Measurements from ENCODE around the gene C11orf68.
"Not testable (repeated sequence)": the region's sequence is repeated elsewhere in the genome, so short reads cannot be mapped to it uniquely, and the experiment has no call there.

C11orf68 gene

GRCh38 chr11:65895482-65895981, 23.3 kb downstream of the C11orf68 start:
- H3K4me2 ChIP-seq (ENCODE audit: low read length) = peak overlapping the region; percentile 82
- peak overlapping the region; percentile 96 for H3K9ac ChIP-seq (ENCODE audit: low read depth, low read length)
- no peaks in the 10 kb centered on the region for H3K9me3 ChIP-seq (replicated peaks; ENCODE audit: low read length)
- peaks cover 74% of the 10 kb centered on the region for H3K36me3 ChIP-seq (ENCODE audit: insufficient read depth, low read length)
- peak overlapping the region; percentile 86 for H3K4me3 ChIP-seq (ENCODE audit: low read length)
- no peaks in the 10 kb centered on the region for H3K27me3 ChIP-seq (ENCODE audit: control insufficient read depth, insufficient read depth, low read length)
- H3K4me1 ChIP-seq (ENCODE audit: control insufficient read depth, insufficient read depth, low read length) = peaks cover 60% of the 10 kb centered on the region

- no peaks in the 10 kb centered on the region for H3K27me3 ChIP-seq (ENCODE audit: control insufficient read depth, insufficient read depth, low read length)
- H3K4me3 ChIP-seq (ENCODE audit: low read length) = peak overlapping the region; percentile 55
- H3K4me2 ChIP-seq (ENCODE audit: low read length) = peak overlapping the region; percentile 89
- peaks cover 68% of the 10 kb centered on the region for H3K36me3 ChIP-seq (ENCODE audit: insufficient read depth, low read length)
- H3K9ac ChIP-seq (ENCODE audit: low read depth, low read length) = peak overlapping the region; percentile 39
- H3K9me3 ChIP-seq (replicated peaks; ENCODE audit: low read length) = no peaks in the 10 kb centered on the region
- peaks cover 71% of the 10 kb centered on the region for H3K4me1 ChIP-seq (ENCODE audit: control insufficient read depth, insufficient read depth, low read length)
Observed at GRCh38 chr11:65894034-65894591, 24.7 kb downstream of the C11orf68 start.

GRCh38 chr11:65892661-65893317, 26.1 kb downstream of the C11orf68 start:
- Histone ChIP-seq H3K27me3 (ENCODE audit: control insufficient read depth, insufficient read depth, low read length) (no peaks in the 10 kb centered on the region), H3K36me3 (ENCODE audit: insufficient read depth, low read length) (peaks cover 57% of the 10 kb centered on the region), H3K9ac (ENCODE audit: low read depth, low read length) (peak overlapping the region; percentile 86), H3K4me2 (ENCODE audit: low read length) (peak overlapping the region; percentile 89), H3K9me3 (replicated peaks; ENCODE audit: low read length) (no peaks in the 10 kb centered on the region), H3K4me3 (ENCODE audit: low read length) (peak overlapping the region; percentile 74), H3K4me1 (ENCODE audit: control insufficient read depth, insufficient read depth, low read length) (peaks cover 77% of the 10 kb centered on the region)

GRCh38 chr11:65892137-65892540, 26.7 kb downstream of the C11orf68 start:
- not testable (repeated sequence) for H3K27me3 ChIP-seq (ENCODE audit: control insufficient read depth, insufficient read depth, low read length); H3K9me3 ChIP-seq (replicated peaks; ENCODE audit: low read length)
- Histone ChIP-seq H3K9ac (ENCODE audit: low read depth, low read length) (peak overlapping the region; percentile 86), H3K36me3 (ENCODE audit: insufficient read depth, low read length) (peaks cover 52% of the 10 kb centered on the region), H3K4me1 (ENCODE audit: control insufficient read depth, insufficient read depth, low read length) (peaks cover 77% of the 10 kb centered on the region), H3K4me2 (ENCODE audit: low read length) (peak overlapping the region; percentile 89), H3K4me3 (ENCODE audit: low read length) (peak overlapping the region; percentile 74)

- peak overlapping the region; percentile 86 for H3K9ac ChIP-seq (ENCODE audit: low read depth, low read length)
- peak overlapping the region; percentile 89 for H3K4me2 ChIP-seq (ENCODE audit: low read length)
- no peaks in the 10 kb centered on the region for H3K9me3 ChIP-seq (replicated peaks; ENCODE audit: low read length)
- peaks cover 76% of the 10 kb centered on the region for H3K4me1 ChIP-seq (ENCODE audit: control insufficient read depth, insufficient read depth, low read length)
- H3K4me3 ChIP-seq (ENCODE audit: low read length) = peak overlapping the region; percentile 74
- peaks cover 46% of the 10 kb centered on the region for H3K36me3 ChIP-seq (ENCODE audit: insufficient read depth, low read length)
- no peaks in the 10 kb centered on the region for H3K27me3 ChIP-seq (ENCODE audit: control insufficient read depth, insufficient read depth, low read length)
Observed at GRCh38 chr11:65891219-65892136, 27.4 kb downstream of the C11orf68 start.

- Histone ChIP-seq H3K36me3 (ENCODE audit: insufficient read depth, low read length) (peaks cover 44% of the 10 kb centered on the region), H3K9ac (ENCODE audit: low read depth, low read length) (peak within 1 kb of the TSS; percentile 86), H3K4me2 (ENCODE audit: low read length) (peak within 1 kb of the TSS; percentile 89), H3K27me3 (ENCODE audit: control insufficient read depth, insufficient read depth, low read length) (no peaks in the 10 kb centered on the region), H3K9me3 (replicated peaks; ENCODE audit: low read length) (no peaks in the 10 kb centered on the region), H3K4me3 (ENCODE audit: low read length) (peak within 1 kb of the TSS; percentile 74), H3K4me1 (ENCODE audit: control insufficient read depth, insufficient read depth, low read length) (peaks cover 71% of the 10 kb centered on the region)
Observed at GRCh38 chr11:65890324-65891218, 28.3 kb downstream of the C11orf68 start, which contains the start of gene CCDC85B. Gene CCDC85B, plus strand, starts transcription at chr11:65890673. Its CDS starts 111 bp downstream, at chr11:65890784.

GRCh38 chr11:65888163-65888814, 30.6 kb downstream of the C11orf68 start, which contains the start of gene FIBP:
Gene FIBP, minus strand, starts transcription at chr11:65888471. Its CDS starts 53 bp downstream, at chr11:65888418.
- Histone ChIP-seq H3K4me1 (ENCODE audit: control insufficient read depth, insufficient read depth, low read length) (peaks cover 60% of the 10 kb centered on the region), H3K4me3 (ENCODE audit: low read length) (peak within 1 kb of the TSS; percentile 95)

GRCh38 chr11:65887723-65888162, 31.1 kb downstream of the C11orf68 start:
- Histone ChIP-seq H3K27me3 (ENCODE audit: control insufficient read depth, insufficient read depth, low read length) (no peaks in the 10 kb centered on the region), H3K4me2 (ENCODE audit: low read length) (peak overlapping the region; percentile 89), H3K9me3 (replicated peaks; ENCODE audit: low read length) (no peaks in the 10 kb centered on the region), H3K36me3 (ENCODE audit: insufficient read depth, low read length) (peaks cover 51% of the 10 kb centered on the region), H3K9ac (ENCODE audit: low read depth, low read length) (peak overlapping the region; percentile 81), H3K4me3 (ENCODE audit: low read length) (peak overlapping the region; percentile 95), H3K4me1 (ENCODE audit: control insufficient read depth, insufficient read depth, low read length) (peaks cover 55% of the 10 kb centered on the region)

More at GRCh38 chr11:65888163-65888814, 30.6 kb downstream of the C11orf68 start, which contains the start of gene FIBP:
- H3K4me2 ChIP-seq (ENCODE audit: low read length) = peak within 1 kb of the TSS; percentile 89
- H3K9me3 ChIP-seq (replicated peaks; ENCODE audit: low read length) = no peaks in the 10 kb centered on the region
- H3K27me3 ChIP-seq (ENCODE audit: control insufficient read depth, insufficient read depth, low read length) = no peaks in the 10 kb centered on the region
- H3K36me3 ChIP-seq (ENCODE audit: insufficient read depth, low read length) = peaks cover 50% of the 10 kb centered on the region
- H3K9ac ChIP-seq (ENCODE audit: low read depth, low read length) = peak within 1 kb of the TSS; percentile 81

GRCh38 chr11:65886826-65887722, 31.8 kb downstream of the C11orf68 start:
- peaks cover 51% of the 10 kb centered on the region for H3K36me3 ChIP-seq (ENCODE audit: insufficient read depth, low read length)
- peak overlapping the region; percentile 95 for H3K4me3 ChIP-seq (ENCODE audit: low read length)
- H3K9me3 ChIP-seq (replicated peaks; ENCODE audit: low read length) = no peaks in the 10 kb centered on the region
- H3K9ac ChIP-seq (ENCODE audit: low read depth, low read length) = peak overlapping the region; percentile 81
- no peaks in the 10 kb centered on the region for H3K27me3 ChIP-seq (ENCODE audit: control insufficient read depth, insufficient read depth, low read length)
- peaks cover 49% of the 10 kb centered on the region for H3K4me1 ChIP-seq (ENCODE audit: control insufficient read depth, insufficient read depth, low read length)
- H3K4me2 ChIP-seq (ENCODE audit: low read length) = peak overlapping the region; percentile 89

Measured in skeletal muscle satellite cell (primary cell).